Measurements from ENCODE around the gene ACAP2. TPM values are rescaled to one million over a fixed set of nuclear protein-coding genes. Genes with fewer than 3 reads are reported as not detected.

Gene ACAP2
- total and polyA plus RNA-seq, 2 donors from 2014 or later = 4.6 to 50.1 TPM

DNA sequence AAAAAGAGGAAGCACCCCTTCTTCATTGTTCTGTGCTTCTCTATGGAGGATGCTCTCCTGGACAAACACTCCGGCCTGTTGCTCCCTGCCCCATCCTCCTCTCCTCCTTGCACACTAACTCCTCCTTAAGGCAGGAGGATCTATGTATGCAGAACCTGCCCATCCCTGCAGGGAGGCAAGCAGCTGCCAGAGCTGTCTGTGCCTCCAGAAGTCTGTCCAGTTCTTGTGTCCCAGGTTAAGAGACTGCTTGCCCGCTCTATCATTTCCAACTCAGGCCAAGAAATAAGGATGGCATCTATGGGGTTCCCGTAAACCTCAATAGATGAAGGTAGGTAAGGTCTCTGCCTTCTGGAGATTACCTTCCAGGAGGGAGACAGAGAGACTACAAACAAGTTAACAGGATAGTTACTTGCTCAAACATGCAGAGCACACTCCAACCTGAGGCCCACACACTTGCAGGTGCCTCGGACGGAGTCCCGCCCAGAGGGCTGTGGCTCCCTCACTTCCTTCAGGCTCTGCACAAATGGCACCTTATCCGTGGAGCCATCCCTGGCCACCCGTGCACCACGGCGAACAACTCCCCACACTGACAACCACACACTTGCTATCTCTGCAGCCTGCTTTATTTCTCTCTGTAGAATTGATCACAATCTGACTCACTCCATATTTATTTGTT, 178.8 kb downstream of the ACAP2 start:
- no peak overlapping the region for H3K9ac ChIP-seq (ENCODE audit: low read length in 3 of 3)
- DNase-seq (no peak), FAIRE-seq (no peak)
- H3K4me3 ChIP-seq (ENCODE audit: low read length in 3 of 3) = no peak overlapping the region
- peaks cover 0 to 9% (median 9%) of the 10 kb centered on the region in 3 donors for H3K4me1 ChIP-seq (ENCODE audit: control insufficient read depth in 2 of 3, insufficient read depth in 2 of 3, low read depth in 1 of 3, low read length in 3 of 3)
- H3K9me3 ChIP-seq (ENCODE audit: control insufficient read depth in 2 of 3, insufficient read depth in 1 of 3, low read length in 3 of 3) = no peaks in the 10 kb centered on the region
- H3K27me3 ChIP-seq (ENCODE audit: control insufficient read depth, insufficient read depth, low read length) = no peaks in the 10 kb centered on the region
- TF ChIP-seq, protein P1, sequence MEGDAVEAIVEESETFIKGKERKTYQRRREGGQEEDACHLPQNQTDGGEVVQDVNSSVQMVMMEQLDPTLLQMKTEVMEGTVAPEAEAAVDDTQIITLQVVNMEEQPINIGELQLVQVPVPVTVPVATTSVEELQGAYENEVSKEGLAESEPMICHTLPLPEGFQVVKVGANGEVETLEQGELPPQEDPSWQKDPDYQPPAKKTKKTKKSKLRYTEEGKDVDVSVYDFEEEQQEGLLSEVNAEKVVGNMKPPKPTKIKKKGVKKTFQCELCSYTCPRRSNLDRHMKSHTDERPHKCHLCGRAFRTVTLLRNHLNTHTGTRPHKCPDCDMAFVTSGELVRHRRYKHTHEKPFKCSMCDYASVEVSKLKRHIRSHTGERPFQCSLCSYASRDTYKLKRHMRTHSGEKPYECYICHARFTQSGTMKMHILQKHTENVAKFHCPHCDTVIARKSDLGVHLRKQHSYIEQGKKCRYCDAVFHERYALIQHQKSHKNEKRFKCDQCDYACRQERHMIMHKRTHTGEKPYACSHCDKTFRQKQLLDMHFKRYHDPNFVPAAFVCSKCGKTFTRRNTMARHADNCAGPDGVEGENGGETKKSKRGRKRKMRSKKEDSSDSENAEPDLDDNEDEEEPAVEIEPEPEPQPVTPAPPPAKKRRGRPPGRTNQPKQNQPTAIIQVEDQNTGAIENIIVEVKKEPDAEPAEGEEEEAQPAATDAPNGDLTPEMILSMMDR (IDR thresholded peaks at IDR 0.05; ENCODE audit: borderline replicate concordance, extremely low read depth, insufficient read depth) = no peak
- intact Hi-C loops (cut with DNase I) = loop anchor here (10.0 kb wide), 1 partner anchor 261 kb away; no protein-coding TSS in a partner anchor
- H3K36me3 ChIP-seq (ENCODE audit: control insufficient read depth in 2 of 3, insufficient read depth in 3 of 3, low read length in 3 of 3) = no peaks in the 10 kb centered on the region
- H3K27ac ChIP-seq (ENCODE audit: low read depth in 2 of 2, low read length in 2 of 2) = no peak overlapping the region

DNA sequence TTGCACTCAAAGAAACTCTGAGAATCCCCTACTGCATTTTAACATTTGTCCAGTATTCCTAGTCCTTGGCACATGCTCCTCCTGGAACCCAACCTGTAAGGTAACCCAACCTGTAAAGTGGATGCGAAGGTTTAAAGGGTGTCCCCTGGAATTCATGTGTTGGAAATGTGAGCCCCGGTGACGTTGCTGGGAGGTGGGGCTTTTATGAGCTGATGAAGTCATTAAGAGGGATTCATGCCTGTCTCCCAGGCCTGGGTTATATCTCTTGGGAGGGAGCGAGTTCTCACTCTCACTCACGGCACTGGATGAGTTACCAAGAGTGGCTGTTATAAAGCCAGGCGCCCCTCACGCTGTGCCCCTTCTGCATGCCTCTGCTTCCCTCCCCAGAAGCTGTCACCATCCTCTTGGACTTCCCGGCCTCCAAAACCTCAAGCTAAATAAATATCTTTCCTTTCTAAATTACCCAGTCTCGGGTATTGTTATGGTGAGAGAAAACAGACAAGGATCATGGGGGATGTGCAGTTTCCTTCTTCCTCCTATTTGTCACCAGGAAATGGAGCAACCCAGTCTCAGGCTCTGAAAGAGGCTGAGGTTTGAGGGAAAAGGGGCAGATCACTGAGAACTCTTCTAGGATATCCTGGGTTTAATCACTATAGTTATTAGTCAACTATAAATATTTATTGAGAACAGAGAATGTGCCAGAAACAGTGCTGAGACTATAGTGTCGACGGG, 179.5 kb downstream of the ACAP2 start:
- Histone ChIP-seq H3K9ac (ENCODE audit: low read length in 3 of 3) (no peak overlapping the region), H3K4me1 (ENCODE audit: control insufficient read depth in 2 of 3, insufficient read depth in 2 of 3, low read depth in 1 of 3, low read length in 3 of 3) (peaks cover 0 to 12% (median 12%) of the 10 kb centered on the region in 3 donors), H3K27me3 (ENCODE audit: control insufficient read depth, insufficient read depth, low read length) (no peaks in the 10 kb centered on the region), H3K9me3 (ENCODE audit: control insufficient read depth in 2 of 3, insufficient read depth in 1 of 3, low read length in 3 of 3) (no peaks in the 10 kb centered on the region), H3K36me3 (ENCODE audit: control insufficient read depth in 2 of 3, insufficient read depth in 3 of 3, low read length in 3 of 3) (no peaks in the 10 kb centered on the region), H3K4me3 (ENCODE audit: low read length in 3 of 3) (no peak overlapping the region), H3K27ac (ENCODE audit: low read depth in 2 of 2, low read length in 2 of 2) (no peak overlapping the region)
- intact Hi-C loops (cut with DNase I) = loop anchor here (10.0 kb wide), 1 partner anchor 261 kb away; no protein-coding TSS in a partner anchor
- FAIRE-seq (no peak), DNase-seq (no peak)
- TF ChIP-seq, protein P1 (IDR thresholded peaks at IDR 0.05; ENCODE audit: borderline replicate concordance, extremely low read depth, insufficient read depth) = no peak

DNA sequence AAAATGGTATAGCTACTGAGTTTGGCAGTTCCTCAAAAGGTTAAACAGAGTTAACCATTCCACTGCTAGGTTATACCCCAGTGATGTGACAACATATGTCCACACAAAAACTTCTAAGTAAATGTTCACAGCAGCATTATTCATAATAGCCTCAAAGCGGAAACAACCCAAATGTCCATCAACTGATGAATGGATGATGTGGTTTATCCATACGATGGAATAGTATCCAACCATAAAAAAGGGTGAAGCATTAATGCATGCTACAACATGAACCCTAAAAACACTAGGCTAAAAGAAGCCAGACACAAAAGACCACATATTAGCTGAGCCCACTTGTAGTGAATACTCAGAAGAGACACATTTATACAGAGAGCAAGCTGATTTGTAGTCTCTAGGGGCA, 180.9 kb downstream of the ACAP2 start:
- DNase-seq (no peak), FAIRE-seq (no peak)
- Histone ChIP-seq H3K9ac (ENCODE audit: low read length in 3 of 3) (no peak overlapping the region), H3K4me3 (ENCODE audit: low read length in 3 of 3) (no peak overlapping the region), H3K27ac (ENCODE audit: low read depth in 2 of 2, low read length in 2 of 2) (no peak overlapping the region), H3K36me3 (ENCODE audit: control insufficient read depth in 2 of 3, insufficient read depth in 3 of 3, low read length in 3 of 3) (no peaks in the 10 kb centered on the region), H3K4me1 (ENCODE audit: control insufficient read depth in 2 of 3, insufficient read depth in 2 of 3, low read depth in 1 of 3, low read length in 3 of 3) (peaks cover 0 to 12% (median 12%) of the 10 kb centered on the region in 3 donors), H3K27me3 (ENCODE audit: control insufficient read depth, insufficient read depth, low read length) (no peaks in the 10 kb centered on the region), H3K9me3 (ENCODE audit: control insufficient read depth in 2 of 3, insufficient read depth in 1 of 3, low read length in 3 of 3) (no peaks in the 10 kb centered on the region)
- intact Hi-C loops (cut with DNase I) = loop anchor here (10.0 kb wide), 1 partner anchor 263 kb away; no protein-coding TSS in a partner anchor
- TF ChIP-seq, protein P1 (IDR thresholded peaks at IDR 0.05; ENCODE audit: borderline replicate concordance, extremely low read depth, insufficient read depth) = no peak
